ENCODE results near the gene PRRC1. TPM values are rescaled to one million over a fixed set of nuclear protein-coding genes. Genes with fewer than 3 reads are reported as not detected.

PRRC1 gene
- total RNA-seq, 2 donors from 2014 or later, result 25.1 to 29.1 TPM

DNA sequence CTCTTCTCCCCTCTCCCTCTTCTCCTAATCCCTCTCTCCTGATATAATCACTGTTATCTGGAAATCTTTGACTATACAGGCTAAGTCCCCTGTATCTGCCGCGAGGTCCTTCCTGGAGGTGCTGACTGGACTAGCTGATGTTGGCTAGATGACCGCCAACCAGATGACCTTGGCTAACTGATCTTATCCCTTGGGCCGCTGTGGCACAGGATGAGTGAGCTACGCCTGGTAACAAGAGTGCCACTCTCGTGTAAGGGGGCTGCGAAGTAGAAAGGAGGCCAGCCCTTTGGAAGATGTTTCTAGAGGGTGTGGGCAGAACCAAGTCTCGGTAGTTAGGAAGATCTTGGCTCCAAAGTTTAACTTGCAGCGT lies 345 bp upstream of the PRRC1 start:
- 2 to 10% methylated on average over 7 to 9 of the region's 9 CpGs for WGBS, 2 donors
- H3K4me1 ChIP-seq, result peaks cover 36% of the 10 kb centered on the region
- no peak for TF ChIP-seq POLR2A (IDR thresholded peaks at IDR 0.05)
- TF ChIP-seq, protein P1, sequence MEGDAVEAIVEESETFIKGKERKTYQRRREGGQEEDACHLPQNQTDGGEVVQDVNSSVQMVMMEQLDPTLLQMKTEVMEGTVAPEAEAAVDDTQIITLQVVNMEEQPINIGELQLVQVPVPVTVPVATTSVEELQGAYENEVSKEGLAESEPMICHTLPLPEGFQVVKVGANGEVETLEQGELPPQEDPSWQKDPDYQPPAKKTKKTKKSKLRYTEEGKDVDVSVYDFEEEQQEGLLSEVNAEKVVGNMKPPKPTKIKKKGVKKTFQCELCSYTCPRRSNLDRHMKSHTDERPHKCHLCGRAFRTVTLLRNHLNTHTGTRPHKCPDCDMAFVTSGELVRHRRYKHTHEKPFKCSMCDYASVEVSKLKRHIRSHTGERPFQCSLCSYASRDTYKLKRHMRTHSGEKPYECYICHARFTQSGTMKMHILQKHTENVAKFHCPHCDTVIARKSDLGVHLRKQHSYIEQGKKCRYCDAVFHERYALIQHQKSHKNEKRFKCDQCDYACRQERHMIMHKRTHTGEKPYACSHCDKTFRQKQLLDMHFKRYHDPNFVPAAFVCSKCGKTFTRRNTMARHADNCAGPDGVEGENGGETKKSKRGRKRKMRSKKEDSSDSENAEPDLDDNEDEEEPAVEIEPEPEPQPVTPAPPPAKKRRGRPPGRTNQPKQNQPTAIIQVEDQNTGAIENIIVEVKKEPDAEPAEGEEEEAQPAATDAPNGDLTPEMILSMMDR (IDR thresholded peaks at IDR 0.05), result no peak
- no peaks in the 10 kb centered on the region for H3K27me3 ChIP-seq
- intact Hi-C loops (cut with DNase I), result no loop called here
- DNase-seq (peak in 2 of 4 donors; percentile 69 to 75), ATAC-seq (peak; percentile 38)
- H3K9me3 ChIP-seq, result no peaks in the 10 kb centered on the region
- H3K36me3 ChIP-seq (replicated peaks in 1 of 2; ENCODE audit: insufficient read depth in 1 of 2, low read depth in 2 of 2), result no peaks in the 10 kb centered on the region
- H3K27ac ChIP-seq, result peak overlapping the region; percentile 47 to 94 (median 78)
- H3K4me3 ChIP-seq, result peak overlapping the region in 1 of 2 donors; percentile 33

DNA sequence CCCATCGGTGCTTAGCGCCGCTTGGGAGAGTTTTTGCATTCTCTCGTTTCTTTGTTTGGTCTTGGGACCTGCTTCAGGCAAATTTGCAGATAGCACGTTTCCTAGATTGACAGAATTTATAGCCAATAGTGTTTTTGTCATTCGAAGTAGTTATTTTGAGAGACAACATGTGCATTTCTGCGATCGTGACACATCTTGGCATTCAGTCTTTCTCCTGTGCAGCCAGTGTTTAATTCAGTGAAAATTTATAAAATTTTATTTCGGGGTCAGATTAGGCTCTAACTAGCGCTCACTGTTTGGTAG lies 830 bp downstream of the PRRC1 start:
- Histone ChIP-seq H3K27me3 (no peaks in the 10 kb centered on the region), H3K36me3 (replicated peaks in 1 of 2; ENCODE audit: insufficient read depth in 1 of 2, low read depth in 2 of 2) (no peaks in the 10 kb centered on the region), H3K9me3 (no peaks in the 10 kb centered on the region), H3K27ac (peak overlapping the region; percentile 65 to 94 (median 84)), H3K4me3 (peak overlapping the region; percentile 49 to 98), H3K4me1 (peaks cover 30% of the 10 kb centered on the region)
- DNase-seq, result no peak
- peak; percentile 17 for ATAC-seq
- TF ChIP-seq, protein P1 (IDR thresholded peaks at IDR 0.05), result no peak
- TF ChIP-seq POLR2A (IDR thresholded peaks at IDR 0.05), result no peak
- intact Hi-C loops (cut with DNase I), result no loop called here
- WGBS, 2 donors, result 1 to 2% methylated on average over 10 of the region's 10 CpGs

DNA sequence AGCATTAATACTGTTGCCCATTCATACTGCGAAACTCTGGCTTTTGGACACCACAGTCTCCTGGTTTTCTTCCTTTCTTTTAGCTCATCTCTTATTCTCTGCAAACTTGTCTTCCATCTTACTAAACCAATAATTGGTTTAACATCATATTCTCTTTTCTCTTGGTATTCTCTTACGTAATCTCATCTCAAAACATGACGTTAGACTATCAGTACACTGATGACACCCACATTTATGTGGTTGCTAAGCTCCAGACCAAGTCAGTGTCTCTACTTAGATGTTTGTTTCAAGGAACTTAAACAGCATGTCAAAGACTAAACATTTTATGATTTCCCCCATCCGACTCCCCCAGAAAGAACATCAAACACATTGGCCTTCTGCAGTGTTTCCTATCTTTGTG lies 2.1 kb downstream of the PRRC1 start:
- H3K36me3 ChIP-seq (replicated peaks in 1 of 2; ENCODE audit: insufficient read depth in 1 of 2, low read depth in 2 of 2), result peaks cover 0 to 7% of the 10 kb centered on the region in 2 donors
- H3K27ac ChIP-seq, result no peak overlapping the region
- no peaks in the 10 kb centered on the region for H3K9me3 ChIP-seq
- H3K4me1 ChIP-seq, result peaks cover 23% of the 10 kb centered on the region
- TF ChIP-seq, protein P1 (IDR thresholded peaks at IDR 0.05), result no peak
- TF ChIP-seq POLR2A (IDR thresholded peaks at IDR 0.05), result no peak
- WGBS, 2 donors, result 57 to 61% methylated on average over 4 of the region's 4 CpGs
- H3K4me3 ChIP-seq, result no peak overlapping the region
- no peaks in the 10 kb centered on the region for H3K27me3 ChIP-seq
- intact Hi-C loops (cut with DNase I), result no loop called here
- ATAC-seq, result no peak
- no peak for DNase-seq

DNA sequence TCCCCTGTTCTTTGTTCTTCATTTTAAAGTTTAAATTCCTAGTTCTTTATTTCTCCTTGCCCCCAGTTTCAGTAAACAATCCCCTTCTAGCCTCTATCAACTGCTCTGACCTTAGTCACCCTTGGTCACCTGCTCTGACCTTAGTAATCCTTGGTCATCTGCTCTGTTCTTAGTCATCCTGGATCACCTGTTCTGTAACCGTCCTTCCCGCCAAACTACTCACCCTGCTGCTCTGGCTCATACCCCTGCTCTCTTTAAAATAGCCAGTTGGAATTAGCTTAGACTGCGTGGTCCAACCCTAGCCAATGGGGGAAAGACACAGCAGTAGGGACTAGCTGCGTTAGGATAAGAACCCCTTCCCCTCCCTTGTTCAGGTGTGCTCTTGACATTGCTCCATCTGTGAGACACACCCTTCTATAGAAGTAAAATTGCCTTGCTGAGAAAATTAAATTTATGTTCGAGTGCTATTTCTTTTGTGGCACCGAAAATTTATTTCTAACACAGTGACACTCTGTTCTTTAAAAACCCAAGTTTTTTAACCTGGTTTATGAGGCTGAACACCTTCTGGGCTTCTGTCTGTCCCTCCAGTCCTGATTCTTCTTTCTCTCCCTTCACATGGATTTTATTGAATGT lies 3.8 kb downstream of the PRRC1 start:
- DNase-seq, result no peak
- no peak for ATAC-seq
- no peak for TF ChIP-seq POLR2A (IDR thresholded peaks at IDR 0.05)
- TF ChIP-seq, protein P1 (IDR thresholded peaks at IDR 0.05), result no peak
- Histone ChIP-seq H3K27me3 (no peaks in the 10 kb centered on the region), H3K4me3 (no peak overlapping the region), H3K36me3 (replicated peaks in 1 of 2; ENCODE audit: insufficient read depth in 1 of 2, low read depth in 2 of 2) (peaks cover 0 to 16% of the 10 kb centered on the region in 2 donors), H3K27ac (no peak overlapping the region), H3K4me1 (peaks cover 23% of the 10 kb centered on the region), H3K9me3 (no peaks in the 10 kb centered on the region)
- intact Hi-C loops (cut with DNase I), result no loop called here
- WGBS, 2 donors, result 93 to 97% methylated on average over 6 of the region's 6 CpGs

DNA sequence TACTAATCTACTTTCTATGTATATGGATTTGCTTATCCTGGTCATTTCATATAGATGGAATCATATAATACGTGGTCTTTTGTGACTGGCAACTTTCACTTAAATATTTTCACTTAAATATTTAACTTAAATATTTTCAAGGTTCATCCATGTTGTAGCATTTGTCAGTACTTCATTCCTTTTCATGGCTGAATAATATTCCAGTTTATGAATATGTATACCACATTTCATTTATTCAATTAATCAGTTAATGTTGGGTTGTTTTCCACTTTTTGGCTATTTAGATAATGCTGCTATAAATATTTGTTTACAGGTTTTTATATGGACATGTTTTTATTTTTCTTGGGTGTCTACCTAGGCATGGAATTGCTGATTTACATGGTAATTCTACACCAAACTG lies 7.7 kb downstream of the PRRC1 start:
- H3K27ac ChIP-seq, result no peak overlapping the region
- H3K4me1 ChIP-seq, result peaks cover under 1% of the 10 kb centered on the region
- TF ChIP-seq POLR2A (IDR thresholded peaks at IDR 0.05), result no peak
- TF ChIP-seq, protein P1 (IDR thresholded peaks at IDR 0.05), result no peak
- ATAC-seq, result no peak
- WGBS, 2 donors, result 97 to 100% methylated on average over 1 of the region's 1 CpG
- intact Hi-C loops (cut with DNase I), result no loop called here
- no peaks in the 10 kb centered on the region for H3K27me3 ChIP-seq
- DNase-seq, result no peak
- H3K4me3 ChIP-seq, result no peak overlapping the region
- H3K36me3 ChIP-seq (replicated peaks in 1 of 2; ENCODE audit: insufficient read depth in 1 of 2, low read depth in 2 of 2), result peaks cover 0 to 27% of the 10 kb centered on the region in 2 donors
- H3K9me3 ChIP-seq, result no peaks in the 10 kb centered on the region

Measured in body of pancreas (tissue), 4 donors.